Stimulated activated CD4-positive, alpha-beta T cell treated with anti-CD3 and anti-CD28 coated beads, Interleukin-1b, Interleukin-23, amount 100 ng/mL, for 24 hours (primary cell): Measurements from ENCODE around the gene PDLIM5.
"Not testable (repeated sequence)": the region's sequence is repeated elsewhere in the genome, so short reads cannot be mapped to it uniquely, and the experiment has no call there.

ENCODE experiments used
- DNase-seq, 4 experiments: peaks; one replicate each; pipeline ENCODE4 v3.0.0-alpha.2; 2020; ENCODE audit warnings: low read depth in 4 of 4, low spot score in 1 of 4

The PDLIM5 gene

GRCh38 chr4:94583914-94584641, 132.3 kb downstream of the PDLIM5 start:
- no peak for DNase-seq

DNA sequence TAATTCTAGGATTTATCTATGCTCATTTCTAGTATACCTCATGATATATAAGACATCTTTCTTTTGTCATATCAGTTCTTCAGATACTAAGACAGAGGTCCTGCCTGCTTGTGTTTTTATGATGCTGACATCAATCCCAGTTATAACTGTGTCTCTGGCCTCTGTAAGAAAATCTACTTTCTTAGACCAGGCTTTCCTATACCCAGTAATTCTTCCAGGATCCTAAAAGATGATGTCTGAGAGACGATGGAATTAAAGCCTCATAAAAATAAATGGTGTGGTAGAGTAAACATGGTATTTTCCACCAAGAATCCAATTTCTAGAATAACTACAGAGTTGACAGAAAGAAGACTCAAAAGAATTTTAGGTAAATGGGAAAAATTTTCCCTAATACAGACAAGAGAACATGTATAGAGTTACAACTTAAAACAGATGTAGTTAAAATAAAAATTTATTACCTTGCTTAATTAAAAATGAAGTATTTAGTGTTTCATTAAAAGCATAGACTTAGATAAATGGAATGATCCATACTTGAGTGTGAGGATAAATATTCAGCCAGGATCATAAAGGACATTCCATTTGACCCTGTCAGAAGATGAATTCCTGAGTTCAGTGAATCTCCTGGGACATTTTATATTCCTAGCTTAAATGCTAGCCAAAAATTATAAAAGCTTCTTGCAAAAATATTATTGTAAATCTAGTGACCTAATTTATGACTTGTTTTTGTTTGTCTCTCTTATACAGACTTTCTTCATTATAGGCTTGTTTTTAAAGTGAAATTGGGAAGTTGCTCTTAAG, 137.4 kb downstream of the PDLIM5 start:
- DNase-seq, result no peak

DNA sequence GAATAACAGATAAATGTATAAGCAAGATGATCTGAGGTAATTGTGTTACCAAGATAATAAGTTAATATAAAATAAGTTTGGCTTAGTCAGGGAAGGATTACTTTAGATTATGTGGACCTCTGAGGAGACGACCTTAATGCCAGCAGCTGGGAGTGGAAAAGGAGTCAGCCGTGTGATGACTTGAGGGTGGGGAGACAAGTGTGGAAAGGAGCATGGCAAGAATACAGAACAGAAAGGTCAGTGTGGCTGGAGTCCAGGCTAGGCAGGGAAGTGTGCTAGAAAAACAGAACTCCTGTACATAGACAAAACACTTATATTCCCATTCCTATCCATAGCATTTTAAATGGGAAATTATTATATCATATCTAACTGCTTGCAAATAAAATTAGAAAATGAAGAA, 138.8 kb downstream of the PDLIM5 start:
- no peak for DNase-seq

DNA sequence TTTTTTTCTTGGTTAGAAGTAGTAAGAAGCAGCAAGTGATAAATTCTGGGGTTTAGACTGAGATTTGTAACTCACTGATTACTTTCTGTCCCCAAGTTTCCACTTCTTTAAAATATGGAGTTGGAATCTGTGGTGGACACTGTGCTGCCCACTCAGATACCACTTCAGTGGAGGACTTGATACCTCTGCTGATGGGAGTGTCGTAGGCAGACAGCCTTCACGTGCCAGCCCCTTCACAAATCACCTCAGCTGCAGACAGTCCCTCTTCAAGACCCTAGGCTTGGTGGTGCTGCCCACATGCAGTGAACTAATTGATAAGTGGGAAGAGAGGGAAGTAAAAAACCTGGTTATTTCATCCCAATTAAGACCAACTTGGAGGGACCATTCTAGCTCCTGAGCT, 139.5 kb downstream of the PDLIM5 start:
- DNase-seq, result no peak

GRCh38 chr4:94595013-94595412, 143.3 kb downstream of the PDLIM5 start:
- no peak for DNase-seq

GRCh38 chr4:94595880-94596483, 144.2 kb downstream of the PDLIM5 start:
- no peak for DNase-seq

DNA sequence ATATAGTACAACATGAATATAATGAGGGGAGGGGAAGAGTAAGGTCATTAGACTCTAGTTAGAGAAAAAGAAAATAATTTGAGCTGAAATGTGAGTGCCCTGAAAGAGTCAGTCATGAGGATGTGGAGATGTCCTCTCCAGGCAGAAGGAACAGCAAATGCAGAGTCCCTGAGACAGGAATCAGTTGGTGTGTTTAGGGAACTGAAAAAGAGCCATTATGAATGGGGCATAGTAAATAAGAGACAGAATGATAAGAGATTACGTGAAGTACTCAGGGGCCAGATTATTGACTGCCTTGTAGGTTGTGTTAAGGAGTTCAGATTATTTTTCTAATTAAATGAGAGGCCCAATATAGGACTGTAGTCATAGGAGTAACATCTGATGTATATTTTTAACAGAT, 147.0 kb downstream of the PDLIM5 start:
- no peak for DNase-seq

DNA sequence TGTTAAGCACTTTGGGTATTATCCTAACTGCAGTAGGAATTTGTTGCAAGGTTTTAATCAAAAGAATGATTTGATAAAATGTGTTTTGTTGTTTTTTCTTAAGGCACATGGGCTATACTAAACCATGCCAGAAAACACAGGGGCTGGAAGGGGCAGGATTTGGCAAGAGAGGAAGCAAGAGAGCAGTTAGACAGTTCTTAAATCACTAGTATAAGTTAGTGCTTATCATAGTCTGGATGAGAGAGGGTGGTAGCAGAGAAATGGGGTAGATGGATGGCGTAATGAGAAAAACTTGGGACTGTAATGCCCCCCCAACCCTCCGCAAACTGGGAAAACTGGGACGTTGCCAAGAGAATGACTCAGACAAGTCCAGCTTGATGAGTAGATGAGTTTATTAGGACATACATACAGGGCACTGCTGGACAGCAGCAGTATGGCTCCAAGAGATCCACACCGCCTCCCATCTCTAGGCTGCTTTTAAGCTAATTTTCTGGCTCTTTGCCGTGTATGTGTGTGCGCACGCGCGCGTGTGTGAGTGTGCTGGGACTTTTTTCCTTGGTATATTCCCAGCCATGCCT, 151.5 kb downstream of the PDLIM5 start:
- DNase-seq, result no peak

DNA sequence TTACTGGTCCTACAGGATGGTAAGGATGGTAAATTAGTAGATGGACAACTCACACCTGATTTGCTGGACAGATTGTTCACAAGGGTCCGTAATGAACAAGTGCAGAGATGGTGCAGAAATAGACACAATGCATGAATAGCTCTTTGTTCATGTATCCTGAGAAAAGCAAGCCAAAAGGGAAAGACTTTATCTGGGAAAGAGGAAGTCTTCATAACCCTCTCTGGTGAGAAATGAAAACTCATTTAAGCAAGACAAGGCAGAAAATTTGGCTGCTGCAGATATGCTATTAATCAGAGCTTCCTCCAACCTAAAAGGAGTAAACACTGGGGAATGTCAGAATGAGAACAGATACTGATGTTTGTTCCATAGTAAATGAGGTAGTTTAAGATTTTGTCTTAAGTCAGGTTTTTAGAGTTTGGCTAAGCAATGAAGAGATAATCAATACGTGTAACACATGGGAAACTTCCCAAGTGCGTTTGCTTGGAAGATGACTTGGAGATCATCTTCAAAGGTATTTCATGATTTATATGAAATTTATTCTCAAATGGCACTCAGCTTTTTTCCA, 153.6 kb downstream of the PDLIM5 start:
- DNase-seq, result no peak

GRCh38 chr4:94610145-94610544, 158.4 kb downstream of the PDLIM5 start:
- no peak for DNase-seq

DNA sequence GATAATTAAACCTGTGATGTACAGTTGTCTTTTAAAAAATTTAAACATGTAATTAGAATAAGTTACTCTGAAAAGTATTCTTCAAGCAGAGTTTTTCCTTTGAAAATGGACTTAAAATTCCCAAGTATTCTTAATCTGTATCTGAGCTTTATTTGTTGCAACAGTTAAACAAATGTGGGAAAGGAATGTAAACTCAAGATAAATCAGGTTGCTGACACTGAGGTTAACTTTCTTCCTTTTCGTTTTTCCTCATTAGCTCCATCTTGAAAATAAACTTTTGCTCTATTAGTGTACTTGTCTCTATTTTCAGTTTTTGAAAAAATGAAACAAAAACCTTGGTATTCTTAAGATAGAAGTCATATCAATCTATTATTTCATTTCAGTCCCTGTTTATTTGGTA, 161.5 kb downstream of the PDLIM5 start:
- DNase-seq, result no peak

- DNase-seq, result no peak
Measured at GRCh38 chr4:94615451-94615850, 163.7 kb downstream of the PDLIM5 start.

DNA sequence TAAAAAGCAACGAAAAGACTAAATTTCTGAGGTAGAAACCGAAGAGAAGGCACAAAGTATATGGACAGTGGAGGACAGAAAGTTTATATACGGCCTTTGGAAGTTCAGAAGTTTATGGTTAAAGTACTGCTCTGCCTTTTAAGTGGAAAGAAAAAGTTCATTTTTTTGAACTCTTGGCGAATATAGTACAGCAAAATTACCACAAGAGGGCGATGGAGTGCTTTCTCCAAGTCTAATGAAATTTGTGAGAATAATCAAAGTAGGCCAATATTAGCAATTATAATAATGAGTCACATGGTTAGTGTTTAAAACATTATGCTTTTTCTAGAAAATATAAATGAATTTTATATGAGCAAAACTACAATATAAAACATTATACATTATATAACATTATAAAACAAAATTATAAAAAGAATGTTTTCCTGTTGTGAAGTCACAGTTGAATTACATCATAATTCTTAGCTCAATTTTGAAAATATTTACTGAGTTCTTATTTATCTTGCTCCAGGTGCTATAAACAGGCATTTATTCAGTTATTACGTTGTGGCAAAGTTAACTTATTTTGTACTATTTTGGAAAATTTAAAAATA, 169.8 kb downstream of the PDLIM5 start:
- no peak for DNase-seq

DNA sequence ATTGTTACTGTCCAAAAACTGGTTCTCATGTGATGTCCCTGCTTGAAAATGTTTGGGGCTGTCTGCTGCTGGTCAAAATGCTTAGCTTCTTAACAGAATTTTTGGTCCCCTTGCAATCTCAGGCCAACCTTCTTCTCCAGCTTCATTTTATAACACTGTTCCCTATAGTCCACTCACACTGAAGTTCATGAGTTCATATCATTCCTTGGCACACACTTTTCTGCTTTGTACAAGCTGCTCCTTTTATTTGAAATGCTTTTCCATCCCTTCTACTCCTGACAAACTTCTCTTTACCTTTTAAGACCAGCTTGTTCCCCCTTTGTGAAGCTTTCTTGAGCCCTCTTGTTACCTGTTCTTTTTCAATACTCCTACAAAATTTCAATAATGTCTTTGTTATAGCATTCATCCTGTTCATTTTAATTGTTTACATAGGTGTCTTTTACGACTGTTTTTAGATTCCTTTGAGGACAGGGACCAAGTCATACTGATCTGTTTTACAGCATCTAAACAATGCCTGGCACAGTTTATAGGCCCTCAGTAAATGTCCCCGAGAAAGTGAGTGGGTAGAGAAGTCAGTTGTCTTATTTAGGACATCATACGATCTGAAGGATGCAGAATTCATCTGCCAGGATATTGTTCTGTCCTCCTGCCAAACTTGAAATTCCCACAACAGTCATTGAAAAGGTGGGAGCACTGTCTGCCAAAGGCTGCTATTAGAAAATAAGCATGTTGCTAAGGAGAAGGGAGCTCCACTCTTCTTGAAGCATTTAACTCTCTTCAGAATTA, 171.6 kb downstream of the PDLIM5 start:
- DNase-seq, result no peak

DNA sequence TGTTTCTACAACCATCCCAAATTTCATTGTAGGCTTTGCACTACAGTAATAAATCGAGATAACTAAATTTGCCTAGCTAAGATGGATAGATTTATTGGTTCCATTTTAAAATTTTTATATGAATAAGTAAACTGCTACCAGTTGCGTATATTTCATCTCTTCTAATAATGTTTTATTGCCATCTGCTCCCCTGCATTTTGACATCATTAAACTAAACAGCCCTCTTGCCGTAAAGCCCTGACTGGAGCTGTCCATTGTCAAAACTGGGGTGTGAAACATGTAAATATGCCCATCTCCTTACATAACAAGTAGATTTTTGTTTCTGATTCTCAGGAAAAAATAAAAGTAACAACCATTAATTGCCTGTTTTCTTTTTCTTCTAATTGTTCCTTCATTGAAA, 175.2 kb downstream of the PDLIM5 start:
- DNase-seq, result no peak

- not testable (repeated sequence) for DNase-seq
Measured at GRCh38 chr4:94629058-94629457, 177.3 kb downstream of the PDLIM5 start.

DNA sequence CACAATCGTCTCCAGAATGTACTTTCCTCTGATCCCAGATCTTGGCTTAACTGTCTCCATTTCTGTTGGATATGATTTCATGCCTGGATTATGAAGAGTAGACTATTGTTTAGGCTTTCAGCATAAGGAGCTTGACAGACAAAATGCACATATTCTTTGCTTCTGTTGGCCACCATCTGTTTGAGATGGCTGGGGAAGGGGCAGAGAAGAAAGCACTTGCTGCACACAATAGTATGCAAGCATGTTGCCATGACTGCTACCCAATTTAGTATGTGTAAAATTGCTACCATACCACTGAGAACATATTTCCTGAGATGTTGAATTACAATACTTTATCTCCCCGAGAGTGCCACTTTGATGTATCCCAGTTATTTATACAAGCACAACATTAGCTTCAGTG, 178.1 kb downstream of the PDLIM5 start:
- DNase-seq, result no peak

- no peak for DNase-seq
Measured at GRCh38 chr4:94634271-94634670, 182.5 kb downstream of the PDLIM5 start.

- DNase-seq, result no peak
Measured at GRCh38 chr4:94635177-94635576, 183.4 kb downstream of the PDLIM5 start.

GRCh38 chr4:94636004-94636403, 184.3 kb downstream of the PDLIM5 start:
- no peak for DNase-seq
